Vagina (tissue), 2 donors: Measurements from ENCODE around the gene TSPEAR.

ENCODE experiments used
- CTCF ChIP-seq, 3 experiments: fragments of 450-650 bp in 2 of 3; fragments of 200-600 bp in 1 of 3; sonication (generic) in 1 of 3; IDR thresholded peaks; one replicate each; pipeline ENCODE4 v1.5.1; 2017 to 2019; ENCODE audit warnings: antibody characterized with exemption in 3 of 3, mild to moderate bottlenecking in 2 of 3, moderate library complexity in 2 of 3
- POLR2A ChIP-seq, 2 donors: fragments of 450-650 bp; IDR thresholded peaks; one replicate each; pipeline ENCODE4 v1.6.1; 2017; ENCODE audit warnings: antibody characterized with exemption in 2 of 2, mild to moderate bottlenecking in 2 of 2, moderate library complexity in 2 of 2
- POLR2AphosphoS5 ChIP-seq, 2 donors: sonication (generic); formaldehyde crosslinking; IDR thresholded peaks; one replicate each; pipeline ENCODE4 v1.9.0; 2017; ENCODE audit warnings: antibody characterized with exemption in 2 of 2, mild to moderate bottlenecking in 2 of 2, low read depth in 1 of 2; ENCODE audit not compliant: insufficient read depth in 1 of 2

- no peak for TF ChIP-seq CTCF (IDR thresholded peaks at IDR 0.05)
- no peak for TF ChIP-seq POLR2A (IDR thresholded peaks at IDR 0.05)
- no peak for TF ChIP-seq POLR2AphosphoS5 (IDR thresholded peaks at IDR 0.05; ENCODE audit: insufficient read depth in 1 of 2, low read depth in 1 of 2)
Observed at GRCh38 chr21:44528634-44528995, 182.8 kb downstream of the TSPEAR start.
